ENCODE measurements around the gene DMD.

The DMD gene

DNA sequence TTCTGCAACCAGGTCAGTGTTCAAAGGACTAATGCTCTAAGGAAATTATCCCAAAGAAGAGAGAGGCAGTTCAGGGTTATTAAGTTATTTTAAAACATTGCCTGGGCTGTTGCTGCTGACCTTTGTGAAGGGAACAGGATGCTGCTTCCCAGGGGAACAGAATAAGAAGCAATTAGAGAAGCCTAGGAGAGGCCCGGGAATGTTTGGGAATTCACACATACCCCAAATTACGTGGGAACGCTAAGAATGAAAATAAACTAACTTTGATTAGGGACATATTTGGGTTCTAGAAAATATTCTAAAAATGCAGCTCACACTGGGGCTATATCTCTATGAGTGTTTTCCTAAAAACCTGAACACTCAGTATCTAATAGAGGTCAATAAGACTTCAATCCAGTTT lies 1896.4 kb downstream of the DMD start:
- Histone ChIP-seq H2AFZ (ENCODE audit: low read depth, low read length) (no peak overlapping the region), H3K4me3 (ENCODE audit: low read length) (peak overlapping the region; percentile 53), H3K36me3 (replicated peaks; ENCODE audit: low read depth, low read length) (no peaks in the 10 kb centered on the region), H3K4me1 (ENCODE audit: low read length) (peaks cover 64% of the 10 kb centered on the region), H3K79me2 (ENCODE audit: low read length) (peaks cover 29% of the 10 kb centered on the region), H4K20me1 (ENCODE audit: insufficient read depth, low read length) (no peaks in the 10 kb centered on the region), H3K9ac (ENCODE audit: low read length) (peak overlapping the region; percentile 61), H3K27me3 (ENCODE audit: low read depth, low read length) (no peaks in the 10 kb centered on the region), H3K4me2 (ENCODE audit: low read length) (peak overlapping the region; percentile 80), H3K9me3 (ENCODE audit: insufficient read depth, low read length) (no peaks in the 10 kb centered on the region), H3K27ac (ENCODE audit: low read length) (peak overlapping the region; percentile 87)
- TF ChIP-seq, protein P1, sequence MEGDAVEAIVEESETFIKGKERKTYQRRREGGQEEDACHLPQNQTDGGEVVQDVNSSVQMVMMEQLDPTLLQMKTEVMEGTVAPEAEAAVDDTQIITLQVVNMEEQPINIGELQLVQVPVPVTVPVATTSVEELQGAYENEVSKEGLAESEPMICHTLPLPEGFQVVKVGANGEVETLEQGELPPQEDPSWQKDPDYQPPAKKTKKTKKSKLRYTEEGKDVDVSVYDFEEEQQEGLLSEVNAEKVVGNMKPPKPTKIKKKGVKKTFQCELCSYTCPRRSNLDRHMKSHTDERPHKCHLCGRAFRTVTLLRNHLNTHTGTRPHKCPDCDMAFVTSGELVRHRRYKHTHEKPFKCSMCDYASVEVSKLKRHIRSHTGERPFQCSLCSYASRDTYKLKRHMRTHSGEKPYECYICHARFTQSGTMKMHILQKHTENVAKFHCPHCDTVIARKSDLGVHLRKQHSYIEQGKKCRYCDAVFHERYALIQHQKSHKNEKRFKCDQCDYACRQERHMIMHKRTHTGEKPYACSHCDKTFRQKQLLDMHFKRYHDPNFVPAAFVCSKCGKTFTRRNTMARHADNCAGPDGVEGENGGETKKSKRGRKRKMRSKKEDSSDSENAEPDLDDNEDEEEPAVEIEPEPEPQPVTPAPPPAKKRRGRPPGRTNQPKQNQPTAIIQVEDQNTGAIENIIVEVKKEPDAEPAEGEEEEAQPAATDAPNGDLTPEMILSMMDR (IDR thresholded peaks at IDR 0.05; ENCODE audit: low read depth, low read length) = no peak
- TF ChIP-seq EZH2phosphoT487 (IDR thresholded peaks at IDR 0.05; ENCODE audit: low read depth) = no peak

DNA sequence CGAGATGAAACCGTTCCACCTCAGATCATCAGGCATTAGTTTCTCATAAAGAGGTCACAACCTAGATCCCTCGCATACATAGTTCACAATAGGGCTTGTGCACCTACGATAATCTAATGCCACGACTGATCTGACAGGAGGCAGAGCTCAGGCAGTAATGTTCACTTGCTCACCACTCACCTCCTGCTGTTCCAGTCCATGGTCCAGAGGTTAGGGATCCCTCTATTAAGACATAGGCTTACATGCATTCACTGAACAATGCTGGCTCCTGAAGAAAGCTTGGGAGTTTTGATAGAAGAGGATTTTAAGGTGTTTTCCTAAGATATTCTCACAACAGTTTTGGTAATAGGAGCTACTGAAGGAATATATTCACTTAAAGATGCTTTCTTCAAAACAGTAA lies 1903.4 kb downstream of the DMD start:
- peak overlapping the region; percentile 41 for H3K4me3 ChIP-seq (ENCODE audit: low read length)
- peak overlapping the region; percentile 89 for H3K27ac ChIP-seq (ENCODE audit: low read length)
- no peak for TF ChIP-seq EZH2phosphoT487 (IDR thresholded peaks at IDR 0.05; ENCODE audit: low read depth)
- TF ChIP-seq, protein P1 (IDR thresholded peaks at IDR 0.05; ENCODE audit: low read depth, low read length) = no peak
- peak overlapping the region; percentile 60 for H3K9ac ChIP-seq (ENCODE audit: low read length)
- peaks cover 9% of the 10 kb centered on the region; the same call in 1 of the 2 replicates for H3K79me2 ChIP-seq (ENCODE audit: low read length)
- no peaks in the 10 kb centered on the region for H3K27me3 ChIP-seq (ENCODE audit: low read depth, low read length)
- H3K9me3 ChIP-seq (ENCODE audit: insufficient read depth, low read length) = no peaks in the 10 kb centered on the region
- H3K4me1 ChIP-seq (ENCODE audit: low read length) = peaks cover 58% of the 10 kb centered on the region
- peak overlapping the region; percentile 64 for H3K4me2 ChIP-seq (ENCODE audit: low read length)
- H3K36me3 ChIP-seq (replicated peaks; ENCODE audit: low read depth, low read length) = no peaks in the 10 kb centered on the region
- no peaks in the 10 kb centered on the region for H4K20me1 ChIP-seq (ENCODE audit: insufficient read depth, low read length)
- peak overlapping the region; percentile 40 for H2AFZ ChIP-seq (ENCODE audit: low read depth, low read length)

DNA sequence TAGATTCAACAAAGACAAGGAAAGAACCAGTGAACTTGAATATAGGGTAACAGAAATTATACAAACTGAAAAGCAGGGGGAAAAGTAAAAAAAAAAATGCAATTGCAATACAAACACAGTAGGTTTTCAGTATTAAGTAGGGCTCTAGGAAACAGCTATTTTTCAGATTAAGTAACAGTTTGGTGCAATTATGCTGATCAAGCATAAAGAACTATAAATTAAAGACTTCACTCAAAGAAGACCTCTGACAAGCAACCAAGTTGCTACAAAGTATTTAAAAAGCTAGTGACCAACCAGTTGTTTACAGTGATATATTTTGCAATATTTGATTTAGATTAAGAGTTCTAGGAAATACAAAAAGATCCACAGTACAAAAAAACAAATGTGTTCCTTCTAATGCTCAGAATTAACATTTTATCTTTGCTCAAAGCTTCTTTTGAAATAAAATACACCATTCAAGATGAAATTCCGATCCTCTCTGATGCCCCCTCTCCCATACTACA lies 1908.7 kb downstream of the DMD start:
- Histone ChIP-seq H3K27me3 (ENCODE audit: low read depth, low read length) (no peaks in the 10 kb centered on the region), H3K9ac (ENCODE audit: low read length) (no peak overlapping the region), H3K4me2 (ENCODE audit: low read length) (no peak overlapping the region), H3K4me1 (ENCODE audit: low read length) (peaks cover 54% of the 10 kb centered on the region), H3K79me2 (ENCODE audit: low read length) (peaks cover 3% of the 10 kb centered on the region; the same call in 1 of the 2 replicates), H3K4me3 (ENCODE audit: low read length) (no peak overlapping the region), H2AFZ (ENCODE audit: low read depth, low read length) (no peak overlapping the region), H3K9me3 (ENCODE audit: insufficient read depth, low read length) (no peaks in the 10 kb centered on the region), H3K36me3 (replicated peaks; ENCODE audit: low read depth, low read length) (peaks cover 13% of the 10 kb centered on the region), H4K20me1 (ENCODE audit: insufficient read depth, low read length) (no peaks in the 10 kb centered on the region), H3K27ac (ENCODE audit: low read length) (no peak overlapping the region)
- TF ChIP-seq EZH2phosphoT487 (IDR thresholded peaks at IDR 0.05; ENCODE audit: low read depth) = no peak

DNA sequence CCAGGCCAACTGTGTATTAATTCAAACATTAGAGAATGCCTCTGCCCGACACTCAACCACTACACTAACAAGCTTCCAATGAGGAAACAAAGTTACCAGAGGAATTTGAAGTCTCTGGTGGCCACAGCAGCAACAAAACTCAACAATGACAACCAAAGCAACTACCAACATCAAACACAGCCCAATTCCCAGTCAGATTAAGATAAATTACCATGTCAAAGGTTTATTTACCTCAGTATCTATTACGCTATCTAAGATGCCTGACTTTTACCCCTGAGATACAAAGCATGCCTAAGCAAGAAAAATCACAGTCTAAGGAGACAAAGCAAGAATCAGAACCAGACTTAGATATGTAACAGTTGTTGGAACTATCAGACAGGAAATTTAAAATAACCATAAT lies 1909.4 kb downstream of the DMD start:
- no peaks in the 10 kb centered on the region for H3K27me3 ChIP-seq (ENCODE audit: low read depth, low read length)
- H3K79me2 ChIP-seq (ENCODE audit: low read length) = peaks cover 3% of the 10 kb centered on the region; the same call in 1 of the 2 replicates
- no peak overlapping the region for H2AFZ ChIP-seq (ENCODE audit: low read depth, low read length)
- TF ChIP-seq, protein P1 (IDR thresholded peaks at IDR 0.05; ENCODE audit: low read depth, low read length) = no peak
- TF ChIP-seq EZH2phosphoT487 (IDR thresholded peaks at IDR 0.05; ENCODE audit: low read depth) = no peak
- peaks cover 13% of the 10 kb centered on the region for H3K36me3 ChIP-seq (replicated peaks; ENCODE audit: low read depth, low read length)
- peaks cover 47% of the 10 kb centered on the region for H3K4me1 ChIP-seq (ENCODE audit: low read length)
- H3K9ac ChIP-seq (ENCODE audit: low read length) = no peak overlapping the region
- H3K9me3 ChIP-seq (ENCODE audit: insufficient read depth, low read length) = no peaks in the 10 kb centered on the region
- H4K20me1 ChIP-seq (ENCODE audit: insufficient read depth, low read length) = no peaks in the 10 kb centered on the region
- no peak overlapping the region for H3K4me3 ChIP-seq (ENCODE audit: low read length)
- H3K4me2 ChIP-seq (ENCODE audit: low read length) = no peak overlapping the region
- H3K27ac ChIP-seq (ENCODE audit: low read length) = no peak overlapping the region

Data from OCI-LY3 (cell line).